ENCODE results near the gene CDYL2. TPM values are rescaled to one million over a fixed set of nuclear protein-coding genes. Genes with fewer than 3 reads are reported as not detected.

CDYL2 gene
- total RNA-seq, 4 donors from 2014 or later, result 0.80 to 3.5 (median 2.3) TPM

- Histone ChIP-seq H3K36me3 (no peaks in the 10 kb centered on the region), H3K27me3 (no peaks in the 10 kb centered on the region), H3K27ac (no peak overlapping the region), H3K9me3 (no peaks in the 10 kb centered on the region), H3K4me3 (no peak overlapping the region), H3K4me1 (no peaks in the 10 kb centered on the region)
- in situ Hi-C loops (cut with MboI; ENCODE audit: low pct_ligation_motif_present in 1 of 4, low pct_unique_long_range_greater_than_20kb in 1 of 4, low sequenced_read_pairs in 3 of 4) (no loop called here), intact Hi-C loops (cut with DNase I; ENCODE audit: low total_unique reads) (no loop called here)
- DNase-seq, result no peak
- TF ChIP-seq CTCF (IDR thresholded peaks at IDR 0.05), result no peak
- no peak for TF ChIP-seq POLR2A (IDR thresholded peaks at IDR 0.05)
- TF ChIP-seq POLR2AphosphoS5 (IDR thresholded peaks at IDR 0.05), result no peak
- TF ChIP-seq EP300 (IDR thresholded peaks at IDR 0.05; ENCODE audit: low read depth), result no peak
- WGBS, 2 donors (ENCODE audit: low coverage in 1 of 2), result 85 to 88% methylated on average over 7 to 17 of the region's 17 CpGs
These were observed 183.4 kb downstream of the CDYL2 start for GRCh38 chr16:80620736-80621605.

GRCh38 chr16:80619824-80620223, 184.6 kb downstream of the CDYL2 start:
- Histone ChIP-seq H3K4me1 (no peaks in the 10 kb centered on the region), H3K36me3 (no peaks in the 10 kb centered on the region), H3K27me3 (no peaks in the 10 kb centered on the region), H3K9me3 (no peaks in the 10 kb centered on the region), H3K27ac (no peak overlapping the region), H3K4me3 (no peak overlapping the region)
- 87% methylated on average over 4 of the region's 4 CpGs; no CpG with 5 or more reads in 1 of the 2 donors for WGBS, 2 donors (ENCODE audit: low coverage in 1 of 2)
- intact Hi-C loops (cut with DNase I; ENCODE audit: low total_unique reads) (no loop called here), in situ Hi-C loops (cut with MboI; ENCODE audit: low pct_ligation_motif_present in 1 of 4, low pct_unique_long_range_greater_than_20kb in 1 of 4, low sequenced_read_pairs in 3 of 4) (no loop called here)
- no peak for DNase-seq
- no peak for TF ChIP-seq POLR2AphosphoS5 (IDR thresholded peaks at IDR 0.05)
- TF ChIP-seq EP300 (IDR thresholded peaks at IDR 0.05; ENCODE audit: low read depth), result no peak
- no peak for TF ChIP-seq CTCF (IDR thresholded peaks at IDR 0.05)
- no peak for TF ChIP-seq POLR2A (IDR thresholded peaks at IDR 0.05)

DNA sequence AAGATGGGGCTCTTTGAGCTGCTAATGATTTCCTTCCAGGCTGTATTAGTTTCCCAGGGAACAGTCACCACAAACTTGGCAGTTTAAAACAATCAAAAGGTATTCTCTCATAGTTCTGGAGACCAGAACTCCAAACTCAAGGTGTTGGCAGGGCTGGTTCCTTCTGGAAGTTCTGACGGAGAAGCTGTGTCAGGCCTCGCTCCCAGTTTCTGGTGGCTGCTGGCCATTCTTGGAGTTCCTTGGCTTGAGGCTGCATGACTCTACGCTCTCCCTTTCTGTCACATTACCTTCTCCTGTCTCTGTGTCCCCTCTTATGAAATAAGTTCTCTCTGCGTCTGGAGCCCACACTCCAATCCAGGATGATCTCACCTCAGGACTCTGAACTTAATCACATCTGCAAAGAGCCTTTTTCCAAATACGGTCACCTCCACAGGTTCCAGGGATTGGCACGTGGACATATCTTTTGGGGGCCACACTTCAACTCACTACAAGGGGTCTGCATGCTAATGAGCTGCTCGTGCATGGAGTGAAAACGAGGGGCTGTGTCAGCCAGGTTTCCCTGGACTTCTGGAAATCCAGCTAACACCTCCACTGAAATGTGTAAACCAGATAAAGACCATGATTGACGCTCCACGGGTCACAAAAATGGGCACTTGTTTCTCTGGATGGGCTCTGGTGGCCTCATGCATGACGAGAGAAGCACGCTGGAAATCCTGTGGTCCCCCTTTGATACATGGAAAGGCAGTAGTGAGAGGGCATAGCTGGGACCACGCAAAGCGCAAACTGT, 185.3 kb downstream of the CDYL2 start:
- H3K4me1 ChIP-seq, result no peaks in the 10 kb centered on the region
- no peak overlapping the region for H3K27ac ChIP-seq
- H3K4me3 ChIP-seq, result no peak overlapping the region
- no peaks in the 10 kb centered on the region for H3K36me3 ChIP-seq
- no peaks in the 10 kb centered on the region for H3K27me3 ChIP-seq
- DNase-seq, result no peak
- intact Hi-C loops (cut with DNase I; ENCODE audit: low total_unique reads), result no loop called here
- H3K9me3 ChIP-seq, result no peaks in the 10 kb centered on the region
- in situ Hi-C loops (cut with MboI; ENCODE audit: low pct_ligation_motif_present in 1 of 4, low pct_unique_long_range_greater_than_20kb in 1 of 4, low sequenced_read_pairs in 3 of 4), result no loop called here
- 91 to 100% methylated on average over 1 to 14 of the region's 14 CpGs for WGBS, 2 donors (ENCODE audit: low coverage in 1 of 2)
- TF ChIP-seq POLR2A (IDR thresholded peaks at IDR 0.05) (no peak), EP300 (IDR thresholded peaks at IDR 0.05; ENCODE audit: low read depth) (no peak), POLR2AphosphoS5 (IDR thresholded peaks at IDR 0.05) (no peak), CTCF (IDR thresholded peaks at IDR 0.05) (no peak)

DNA sequence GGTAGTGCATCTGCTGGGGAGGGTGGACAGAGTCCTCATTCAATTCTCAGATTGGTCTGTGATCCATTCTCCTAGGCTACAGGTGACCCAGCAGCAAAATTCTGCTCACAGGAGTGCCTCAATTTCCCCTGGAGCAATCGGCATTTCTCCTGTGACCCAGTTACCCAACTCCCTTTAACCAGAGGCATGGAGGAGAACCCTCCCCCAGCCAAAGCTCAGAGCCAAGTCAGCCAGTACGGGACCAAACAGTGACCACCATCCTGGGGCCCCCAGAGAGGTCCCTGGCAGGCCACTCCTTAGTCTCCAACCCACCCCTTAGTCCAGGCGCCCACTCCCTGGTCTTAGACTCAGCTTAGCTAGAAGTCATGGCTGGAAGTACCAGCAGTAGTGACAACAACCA, 188.0 kb downstream of the CDYL2 start:
- intact Hi-C loops (cut with DNase I; ENCODE audit: low total_unique reads) (no loop called here), in situ Hi-C loops (cut with MboI; ENCODE audit: low pct_ligation_motif_present in 1 of 4, low pct_unique_long_range_greater_than_20kb in 1 of 4, low sequenced_read_pairs in 3 of 4) (no loop called here)
- Histone ChIP-seq H3K4me1 (no peaks in the 10 kb centered on the region), H3K9me3 (no peaks in the 10 kb centered on the region), H3K36me3 (no peaks in the 10 kb centered on the region), H3K4me3 (no peak overlapping the region), H3K27ac (no peak overlapping the region), H3K27me3 (no peaks in the 10 kb centered on the region)
- DNase-seq, result no peak
- no peak for TF ChIP-seq POLR2A (IDR thresholded peaks at IDR 0.05)
- no peak for TF ChIP-seq EP300 (IDR thresholded peaks at IDR 0.05; ENCODE audit: low read depth)
- TF ChIP-seq POLR2AphosphoS5 (IDR thresholded peaks at IDR 0.05), result no peak
- no peak for TF ChIP-seq CTCF (IDR thresholded peaks at IDR 0.05)
- 87% methylated on average over 3 of the region's 3 CpGs; no CpG with 5 or more reads in 1 of the 2 donors for WGBS, 2 donors (ENCODE audit: low coverage in 1 of 2)
